Peyer's patch (tissue), 4 donors: ENCODE results near the gene PSMB3.

Source experiments
- POLR2A ChIP-seq, 2 donors: fragments of 450-650 bp; IDR thresholded peaks; one replicate each; pipeline ENCODE4 v1.5.1; 2017; ENCODE audit warnings: antibody characterized with exemption in 2 of 2, mild to moderate bottlenecking in 2 of 2, moderate library complexity in 2 of 2
- TF ChIP-seq, protein P1 (sequence below), 6 experiments: fragments of 450-650 bp in 4 of 6; fragments of 200-600 bp in 2 of 6; sonication (generic) in 1 of 6; IDR thresholded peaks; one replicate each; pipeline ENCODE4 v1.5.1; 2017 to 2019; ENCODE audit warnings: antibody characterized with exemption in 6 of 6, mild to moderate bottlenecking in 3 of 6, moderate library complexity in 1 of 6

DNA sequence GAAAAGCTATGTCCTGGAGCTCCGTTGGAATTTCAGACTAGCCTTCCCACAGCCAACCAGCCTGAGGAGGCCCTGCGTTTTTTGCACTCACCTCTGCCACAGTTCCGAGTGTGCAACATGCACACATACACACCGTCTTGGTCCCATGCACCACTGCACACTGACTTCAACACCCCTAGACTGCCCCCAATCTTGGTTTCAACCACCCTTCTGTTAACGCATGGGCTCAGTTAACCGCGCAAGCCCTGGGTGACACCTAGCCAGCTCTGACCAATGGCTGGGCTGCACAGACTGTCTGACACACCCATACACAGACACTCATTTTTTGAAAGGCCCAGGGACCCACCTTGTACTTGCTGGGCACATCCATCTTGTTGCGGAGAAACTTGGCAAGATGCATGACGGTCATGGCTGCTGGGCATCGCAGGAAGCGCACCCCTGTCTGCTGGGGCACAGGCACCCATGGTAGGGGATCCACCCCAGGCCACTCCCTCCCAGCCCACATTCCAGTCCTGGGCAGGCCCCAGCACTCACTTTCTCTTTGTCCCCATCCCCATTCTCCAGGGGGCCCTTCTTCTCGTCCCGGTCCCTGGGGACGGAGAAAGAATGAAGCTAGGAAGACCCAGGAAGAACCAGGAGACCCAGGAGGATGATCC lies 14.4 kb upstream of the PSMB3 start:
- TF ChIP-seq, protein P1, sequence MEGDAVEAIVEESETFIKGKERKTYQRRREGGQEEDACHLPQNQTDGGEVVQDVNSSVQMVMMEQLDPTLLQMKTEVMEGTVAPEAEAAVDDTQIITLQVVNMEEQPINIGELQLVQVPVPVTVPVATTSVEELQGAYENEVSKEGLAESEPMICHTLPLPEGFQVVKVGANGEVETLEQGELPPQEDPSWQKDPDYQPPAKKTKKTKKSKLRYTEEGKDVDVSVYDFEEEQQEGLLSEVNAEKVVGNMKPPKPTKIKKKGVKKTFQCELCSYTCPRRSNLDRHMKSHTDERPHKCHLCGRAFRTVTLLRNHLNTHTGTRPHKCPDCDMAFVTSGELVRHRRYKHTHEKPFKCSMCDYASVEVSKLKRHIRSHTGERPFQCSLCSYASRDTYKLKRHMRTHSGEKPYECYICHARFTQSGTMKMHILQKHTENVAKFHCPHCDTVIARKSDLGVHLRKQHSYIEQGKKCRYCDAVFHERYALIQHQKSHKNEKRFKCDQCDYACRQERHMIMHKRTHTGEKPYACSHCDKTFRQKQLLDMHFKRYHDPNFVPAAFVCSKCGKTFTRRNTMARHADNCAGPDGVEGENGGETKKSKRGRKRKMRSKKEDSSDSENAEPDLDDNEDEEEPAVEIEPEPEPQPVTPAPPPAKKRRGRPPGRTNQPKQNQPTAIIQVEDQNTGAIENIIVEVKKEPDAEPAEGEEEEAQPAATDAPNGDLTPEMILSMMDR (IDR thresholded peaks at IDR 0.05), result no peak
- TF ChIP-seq POLR2A (IDR thresholded peaks at IDR 0.05), result no peak
